HG03066 (cell line): Measurements from ENCODE around the gene TRABD.

Source experiments
- ATAC-seq: cut with Tn5 transposase; IDR thresholded peaks from one replicate; pipeline ENCODE4 v1.9.1; 2021; ENCODE audit warnings: low read depth; ENCODE audit not compliant: unreplicated experiment

TRABD gene

GRCh38 chr22:50216055-50216683 is 30.5 kb downstream of the TRABD start:
- ATAC-seq: no peak

- ATAC-seq: no peak
Measured at GRCh38 chr22:50216684-50217520, 31.2 kb downstream of the TRABD start.

- no peak for ATAC-seq
Measured at GRCh38 chr22:50217543-50218152, 31.9 kb downstream of the TRABD start.

GRCh38 chr22:50218153-50218995 is 32.7 kb downstream of the TRABD start:
- no peak for ATAC-seq

GRCh38 chr22:50218996-50219727 is 33.4 kb downstream of the TRABD start:
- no peak for ATAC-seq

GRCh38 chr22:50219800-50220602 is 34.3 kb downstream of the TRABD start:
- no peak for ATAC-seq

GRCh38 chr22:50220603-50221409 is 35.1 kb downstream of the TRABD start:
- ATAC-seq: no peak

- ATAC-seq: no peak
Measured at GRCh38 chr22:50221410-50222300, 35.9 kb downstream of the TRABD start.

GRCh38 chr22:50222508-50222907 is 36.8 kb downstream of the TRABD start:
- no peak for ATAC-seq

GRCh38 chr22:50224071-50224470 is 38.4 kb downstream of the TRABD start:
- ATAC-seq: no peak

- no peak for ATAC-seq
Measured at GRCh38 chr22:50225200-50225969, 39.7 kb downstream of the TRABD start.

- no peak for ATAC-seq
Measured at GRCh38 chr22:50226063-50226874, 40.6 kb downstream of the TRABD start.

- ATAC-seq: no peak
Measured at GRCh38 chr22:50226875-50227165, 41.1 kb downstream of the TRABD start.

GRCh38 chr22:50227579-50228215 is 42.0 kb downstream of the TRABD start:
- no peak for ATAC-seq

GRCh38 chr22:50228366-50228765 is 42.7 kb downstream of the TRABD start:
- ATAC-seq: no peak

- no peak for ATAC-seq
Measured at GRCh38 chr22:50229370-50229769, 43.7 kb downstream of the TRABD start.
